GM19467 (cell line): ENCODE results near the gene DNAJC24.
A peak's percentile ranks its signal among the peaks of the same experiment; 100 is the strongest.
"Not testable (repeated sequence)": the region's sequence is repeated elsewhere in the genome, so short reads cannot be mapped to it uniquely, and the experiment has no call there.

Experiments used
- ATAC-seq: cut with Tn5 transposase; IDR thresholded peaks from one replicate; pipeline ENCODE4 v1.9.1; 2021; ENCODE audit warnings: mild to moderate bottlenecking, moderate library complexity; ENCODE audit not compliant: unreplicated experiment

Gene DNAJC24

DNA sequence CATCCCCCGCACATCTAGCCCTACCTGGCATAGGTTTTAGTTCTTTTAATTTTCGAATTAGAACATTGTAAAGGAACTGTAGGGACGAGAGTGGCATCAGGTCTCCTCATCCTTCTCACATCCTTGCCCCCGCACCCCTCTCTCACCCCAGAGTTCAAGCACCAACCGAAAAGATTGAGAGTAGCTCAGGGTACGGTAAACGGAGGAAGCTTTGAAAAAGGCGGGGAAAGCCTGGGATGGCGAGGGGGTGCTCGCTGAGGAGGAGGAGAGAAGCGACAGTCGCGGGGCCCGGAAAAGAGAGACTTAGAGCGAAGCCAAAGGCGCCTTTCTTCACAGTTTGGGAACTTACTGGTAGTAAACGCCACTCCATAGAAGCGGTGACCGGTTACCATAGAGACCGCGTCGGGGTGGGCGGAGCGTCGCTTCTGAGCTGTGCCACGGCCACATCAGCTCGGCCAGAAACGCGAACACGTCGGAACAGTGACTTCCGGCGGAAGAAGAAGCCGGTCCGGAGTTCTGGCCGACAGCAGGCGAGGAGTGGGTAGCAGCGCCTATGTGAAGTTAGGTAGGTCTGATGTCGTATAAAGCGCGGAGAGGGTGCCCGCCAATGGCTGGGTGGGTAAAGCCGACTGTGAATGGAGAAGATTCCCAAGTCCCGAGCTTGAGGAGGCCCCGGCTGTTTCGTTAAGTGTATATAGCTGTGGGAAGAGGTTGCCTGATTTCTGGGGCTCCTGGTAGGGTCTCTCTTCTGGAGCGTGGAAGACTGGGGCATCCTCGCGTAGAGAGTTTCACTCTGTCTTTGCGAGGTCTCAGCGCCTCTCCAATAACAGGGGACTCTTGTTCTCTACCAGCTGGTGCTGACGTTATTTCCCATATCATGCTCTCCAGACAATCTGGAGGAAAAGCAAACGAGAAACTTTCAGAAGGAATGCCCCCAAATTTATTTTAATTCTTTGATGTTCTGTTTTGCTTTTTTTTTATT lies at the start of gene DNAJC24, which contains the start of gene DCDC1:
TSS of gene DNAJC24 (plus strand) at position 513 of the 982 bp plus-strand sequence. CDS start 889 bp downstream, outside the sequence.
TSS of gene DCDC1 (minus strand) at position 392 of the 982 bp plus-strand sequence. CDS start 41,459 bp downstream, outside the sequence.
- peak; percentile 98 for ATAC-seq

DNA sequence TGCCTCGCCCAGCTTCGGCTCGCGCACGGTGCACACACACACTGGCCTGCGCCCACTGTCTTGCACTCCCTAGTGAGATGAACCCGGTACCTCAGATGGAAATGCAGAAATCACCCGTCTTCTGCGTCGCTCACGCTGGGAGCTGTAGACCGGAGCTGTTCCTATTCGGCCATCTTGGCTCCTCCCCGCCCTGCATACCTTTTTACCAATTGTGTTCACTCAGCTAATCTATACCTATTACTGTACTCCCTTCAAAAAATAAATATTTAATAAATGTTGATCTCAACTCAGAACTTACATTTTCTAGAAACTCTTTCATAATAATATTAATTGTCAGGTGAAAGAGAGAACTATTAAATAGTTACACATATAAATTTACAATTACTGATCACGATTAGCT lies 48.2 kb upstream of the DNAJC24 start:
- ATAC-seq = not testable (repeated sequence)

DNA sequence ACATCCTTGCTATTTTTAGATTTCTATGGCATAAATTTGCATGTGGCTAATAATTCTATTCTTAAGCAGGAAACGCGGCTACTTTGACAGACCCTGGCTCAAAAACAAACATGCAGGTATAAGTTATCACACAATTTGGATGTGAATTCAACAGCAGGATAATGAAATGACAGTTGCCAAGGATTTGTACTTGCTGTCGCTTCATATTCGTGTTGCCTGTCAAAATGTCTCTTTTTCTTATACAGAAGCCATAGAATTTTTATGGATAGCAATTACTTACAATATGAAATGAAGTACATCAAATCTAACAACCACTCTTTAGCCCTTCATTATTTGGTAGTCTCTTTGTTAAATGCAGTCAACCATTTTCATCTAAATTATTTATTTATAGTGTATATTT lies 46.5 kb upstream of the DNAJC24 start:
- no peak for ATAC-seq

- ATAC-seq = no peak
These were observed 44.5 kb upstream of the DNAJC24 start for GRCh38 chr11:31325160-31325559.

- ATAC-seq = no peak
These were observed 43.1 kb upstream of the DNAJC24 start for GRCh38 chr11:31326470-31327148.

- no peak for ATAC-seq
These were observed 42.2 kb upstream of the DNAJC24 start for GRCh38 chr11:31327417-31327816.

DNA sequence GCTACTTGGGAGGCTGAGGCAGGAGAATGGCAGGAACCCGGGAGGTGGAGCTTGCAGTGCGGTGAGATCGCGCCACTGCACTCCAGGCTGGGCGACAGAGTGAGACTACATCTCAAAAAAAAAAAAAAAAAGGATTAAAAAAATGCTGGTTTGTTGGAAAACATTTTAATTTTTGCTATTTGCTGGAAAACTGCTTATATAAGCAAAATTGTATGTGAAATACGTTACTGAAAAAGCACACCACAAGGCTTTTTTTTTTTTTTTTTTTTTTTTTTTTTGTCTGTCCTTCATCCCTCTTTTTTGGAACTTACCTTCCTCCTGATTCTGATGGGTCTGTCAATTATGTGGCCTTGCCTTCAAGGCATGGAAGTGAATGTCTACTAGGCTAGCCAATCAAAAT lies 41.0 kb upstream of the DNAJC24 start:
- ATAC-seq = no peak

DNA sequence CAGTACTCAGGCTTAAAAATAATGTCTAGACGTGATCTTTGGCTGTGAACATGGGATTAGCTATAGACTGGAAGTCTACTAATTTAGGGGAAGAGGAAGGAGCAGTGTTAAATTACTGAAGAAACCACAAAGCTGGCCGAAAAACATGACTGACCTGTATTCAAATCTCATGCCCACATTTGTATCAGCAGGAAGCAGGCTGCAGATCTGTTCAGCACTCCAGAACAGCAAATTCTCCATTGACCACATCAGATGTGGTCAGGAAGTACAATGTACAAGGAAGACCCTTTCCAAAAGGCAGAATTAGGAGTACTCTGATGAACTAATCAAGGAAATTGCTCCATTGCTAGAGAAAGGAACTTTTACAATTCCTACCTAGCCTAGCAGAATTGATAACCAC lies 31.9 kb upstream of the DNAJC24 start:
- no peak for ATAC-seq

GRCh38 chr11:31340903-31341572 lies 28.6 kb upstream of the DNAJC24 start:
- ATAC-seq = no peak

DNA sequence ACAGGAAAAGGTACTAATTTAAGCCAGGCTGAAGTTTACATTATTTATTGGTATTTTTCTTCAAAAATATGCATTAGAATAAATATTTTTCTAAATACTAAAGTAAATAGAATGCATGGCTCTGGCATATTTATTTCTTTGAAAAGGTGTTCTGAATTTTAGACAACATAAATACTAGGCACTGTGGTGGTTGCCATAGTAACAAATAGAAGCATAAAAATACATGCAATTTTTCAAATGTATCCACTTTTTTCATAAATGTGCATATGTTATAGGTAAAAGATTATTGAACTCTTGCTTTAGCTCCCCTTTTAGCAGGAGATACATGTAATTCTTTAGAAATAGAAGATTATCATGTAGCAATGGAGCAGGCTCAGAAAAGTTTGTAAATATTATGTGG lies 18.5 kb upstream of the DNAJC24 start:
- no peak for ATAC-seq

- ATAC-seq = no peak
These were observed 14.5 kb upstream of the DNAJC24 start for GRCh38 chr11:31355131-31355530.

DNA sequence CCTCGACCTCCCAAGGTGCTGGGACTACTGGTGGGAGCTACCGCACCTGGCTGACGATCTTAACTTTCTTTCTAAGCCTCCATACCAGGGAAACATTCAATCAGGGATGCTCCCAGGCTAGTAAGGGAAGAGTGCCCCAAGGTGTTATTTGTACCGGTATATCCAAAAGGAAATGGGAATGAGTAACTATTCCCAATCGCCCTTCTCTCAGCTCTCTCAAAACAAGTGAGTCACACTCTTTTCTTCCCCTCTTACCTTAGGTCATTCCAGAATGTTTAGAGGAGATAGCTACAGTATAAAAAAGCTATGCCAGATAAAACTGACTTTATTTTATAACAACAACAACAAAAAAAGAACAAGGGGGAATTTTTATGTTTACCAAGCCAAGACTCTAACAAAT lies 13.8 kb upstream of the DNAJC24 start:
- no peak for ATAC-seq

DNA sequence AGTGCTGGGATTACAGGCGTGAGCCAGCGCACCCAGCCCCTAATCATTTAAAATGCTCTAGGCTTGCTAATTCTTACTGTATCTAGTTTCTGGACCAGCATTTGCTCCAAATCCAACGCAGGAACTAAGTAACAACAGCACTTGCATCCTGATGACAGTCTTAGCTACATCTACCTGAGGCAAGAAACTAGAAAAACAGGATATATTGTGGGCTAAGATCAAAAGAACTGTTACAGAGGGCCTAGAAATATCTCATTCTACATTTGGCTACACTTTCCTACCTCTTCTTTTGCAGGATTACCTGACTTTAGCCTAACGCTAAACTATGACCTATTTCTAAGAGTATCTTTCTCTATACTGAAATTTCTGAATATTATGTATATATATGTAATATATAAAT lies 7.9 kb upstream of the DNAJC24 start:
- ATAC-seq = no peak

GRCh38 chr11:31366795-31367194 lies 2.9 kb upstream of the DNAJC24 start:
- ATAC-seq = no peak

DNA sequence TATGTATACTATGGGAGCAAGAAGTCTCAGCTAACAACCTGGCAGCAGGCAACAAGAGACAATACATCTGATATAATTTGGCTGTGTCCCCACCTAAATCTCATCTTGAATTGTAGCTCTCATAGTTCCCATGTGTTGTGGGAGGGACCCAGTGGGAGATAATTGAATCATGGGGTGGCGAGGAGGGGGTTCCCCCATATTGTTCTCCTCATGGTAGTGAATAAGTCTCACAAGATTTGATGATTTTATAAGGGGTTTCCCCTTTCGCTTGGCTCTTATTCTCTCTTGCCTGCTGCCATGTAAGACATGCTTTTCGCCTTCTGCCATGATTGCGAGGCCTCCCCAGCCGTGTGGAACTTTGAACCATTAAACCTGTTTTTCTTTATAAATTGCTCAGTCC lies 6.2 kb downstream of the DNAJC24 start:
- no peak for ATAC-seq

- ATAC-seq = no peak
These were observed 13.5 kb downstream of the DNAJC24 start for GRCh38 chr11:31383116-31383515.

GRCh38 chr11:31387379-31387778 lies 17.7 kb downstream of the DNAJC24 start:
- no peak for ATAC-seq

GRCh38 chr11:31397239-31397834 lies 27.7 kb downstream of the DNAJC24 start:
- no peak for ATAC-seq

DNA sequence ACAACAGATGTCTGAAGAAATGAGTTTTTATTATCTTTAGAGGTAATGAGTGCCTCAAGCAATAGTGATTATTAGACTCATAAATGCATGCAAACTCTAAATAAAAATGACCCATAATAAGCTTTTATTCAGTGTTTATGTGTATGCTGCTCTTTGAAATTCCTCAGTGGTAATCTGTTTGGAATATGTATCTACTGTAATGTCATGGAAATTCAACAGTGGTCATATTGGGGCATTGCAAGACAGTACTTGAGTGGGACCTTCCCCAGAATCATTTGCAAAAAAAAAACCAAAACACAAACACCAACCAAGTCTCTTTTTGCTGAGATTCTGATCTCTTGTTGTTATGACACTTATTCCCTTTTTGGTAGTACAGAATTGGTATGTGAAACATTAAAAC lies 35.0 kb downstream of the DNAJC24 start:
- ATAC-seq = no peak

DNA sequence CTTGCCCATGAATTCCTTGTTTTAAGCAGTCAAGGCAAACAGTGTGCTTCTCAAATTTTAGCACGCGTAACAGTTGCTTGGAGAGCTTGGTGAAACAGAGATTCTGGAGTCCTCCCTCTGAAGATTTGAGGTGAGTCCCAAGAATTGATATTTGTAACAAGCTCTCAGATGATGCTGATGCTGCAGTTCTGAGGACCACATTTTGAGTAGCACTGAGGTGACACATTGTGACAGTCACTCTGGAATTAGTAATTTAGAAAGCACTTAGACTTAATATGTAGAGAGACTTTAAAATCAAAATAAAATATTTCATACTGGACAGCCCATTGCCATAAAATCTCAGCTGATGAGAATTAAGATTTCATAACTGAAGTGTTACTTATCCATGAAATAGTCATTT lies 38.5 kb downstream of the DNAJC24 start:
- no peak for ATAC-seq

DNA sequence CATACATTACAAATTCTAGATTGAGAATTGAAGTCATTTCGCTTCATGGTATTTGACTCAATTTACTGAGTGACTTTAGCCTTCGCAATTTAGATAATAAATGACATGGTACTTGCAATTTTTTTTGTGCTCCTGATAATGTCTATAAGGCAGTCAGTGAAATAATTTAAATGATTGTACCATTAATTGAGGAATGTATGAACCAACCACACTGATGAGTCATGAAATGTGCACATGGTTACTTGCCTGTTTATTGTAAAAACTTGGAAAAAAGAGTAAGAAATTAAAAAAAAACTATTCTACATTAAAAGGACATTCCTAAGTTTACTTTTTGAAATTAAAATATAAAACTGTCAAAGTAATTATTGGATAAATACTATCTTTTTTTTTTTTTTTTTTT lies 43.3 kb downstream of the DNAJC24 start:
- no peak for ATAC-seq
